GM12891 (cell line): ENCODE data around the gene YTHDF1.

Experiments
- POLR2A ChIP-seq: IDR thresholded peaks from 2 replicates; pipeline ENCODE4 v1.6.1; 2011; ENCODE audit warnings: low read depth, low read length, control low read depth
- POLR2AphosphoS5 ChIP-seq: IDR thresholded peaks from 2 replicates; pipeline ENCODE4 v1.6.1; 2011; ENCODE audit warnings: low read depth, low read length, control low read depth

GRCh38 chr20:63187338-63188158 is 28.4 kb downstream of the YTHDF1 start:
- TF ChIP-seq POLR2AphosphoS5 (no peak), POLR2A (no peak)
